ENCODE results near the gene MYO5A.

GRCh38 chr15:52261498-52262242 lies 267.0 kb downstream of the MYO5A start:
- TF ChIP-seq, protein P1, sequence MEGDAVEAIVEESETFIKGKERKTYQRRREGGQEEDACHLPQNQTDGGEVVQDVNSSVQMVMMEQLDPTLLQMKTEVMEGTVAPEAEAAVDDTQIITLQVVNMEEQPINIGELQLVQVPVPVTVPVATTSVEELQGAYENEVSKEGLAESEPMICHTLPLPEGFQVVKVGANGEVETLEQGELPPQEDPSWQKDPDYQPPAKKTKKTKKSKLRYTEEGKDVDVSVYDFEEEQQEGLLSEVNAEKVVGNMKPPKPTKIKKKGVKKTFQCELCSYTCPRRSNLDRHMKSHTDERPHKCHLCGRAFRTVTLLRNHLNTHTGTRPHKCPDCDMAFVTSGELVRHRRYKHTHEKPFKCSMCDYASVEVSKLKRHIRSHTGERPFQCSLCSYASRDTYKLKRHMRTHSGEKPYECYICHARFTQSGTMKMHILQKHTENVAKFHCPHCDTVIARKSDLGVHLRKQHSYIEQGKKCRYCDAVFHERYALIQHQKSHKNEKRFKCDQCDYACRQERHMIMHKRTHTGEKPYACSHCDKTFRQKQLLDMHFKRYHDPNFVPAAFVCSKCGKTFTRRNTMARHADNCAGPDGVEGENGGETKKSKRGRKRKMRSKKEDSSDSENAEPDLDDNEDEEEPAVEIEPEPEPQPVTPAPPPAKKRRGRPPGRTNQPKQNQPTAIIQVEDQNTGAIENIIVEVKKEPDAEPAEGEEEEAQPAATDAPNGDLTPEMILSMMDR (IDR thresholded peaks at IDR 0.05; ENCODE audit: low read length) = peak; percentile 39
- TF ChIP-seq EZH2phosphoT487 (IDR thresholded peaks at IDR 0.05; ENCODE audit: low read length) = no peak

Measured in MM.1S (cell line).